Right lobe of liver (tissue), 4 donors: ENCODE results near the gene PAQR4.

Experiments used
- POLR2A ChIP-seq: fragments of 450-650 bp; IDR thresholded peaks from one replicate; pipeline ENCODE4 v1.6.1; 2017; ENCODE audit warnings: antibody characterized with exemption, mild to moderate bottlenecking
- TF ChIP-seq, protein P1 (sequence below), 4 donors: fragments of 200-600 bp in 3 of 4; fragments of 450-650 bp in 1 of 4; IDR thresholded peaks; one replicate each; pipeline versions ENCODE4 v1.5.1 to v1.8.0; 2016 to 2022; ENCODE audit warnings: antibody characterized with exemption in 4 of 4, mild to moderate bottlenecking in 2 of 4
- donor health status: DM: no; HTN: no; CAD: no.
- donor health status: DM: no; HTN: no; CAD: no.
- donor health status: DM: no; HTN: yes; CAD: no.

DNA sequence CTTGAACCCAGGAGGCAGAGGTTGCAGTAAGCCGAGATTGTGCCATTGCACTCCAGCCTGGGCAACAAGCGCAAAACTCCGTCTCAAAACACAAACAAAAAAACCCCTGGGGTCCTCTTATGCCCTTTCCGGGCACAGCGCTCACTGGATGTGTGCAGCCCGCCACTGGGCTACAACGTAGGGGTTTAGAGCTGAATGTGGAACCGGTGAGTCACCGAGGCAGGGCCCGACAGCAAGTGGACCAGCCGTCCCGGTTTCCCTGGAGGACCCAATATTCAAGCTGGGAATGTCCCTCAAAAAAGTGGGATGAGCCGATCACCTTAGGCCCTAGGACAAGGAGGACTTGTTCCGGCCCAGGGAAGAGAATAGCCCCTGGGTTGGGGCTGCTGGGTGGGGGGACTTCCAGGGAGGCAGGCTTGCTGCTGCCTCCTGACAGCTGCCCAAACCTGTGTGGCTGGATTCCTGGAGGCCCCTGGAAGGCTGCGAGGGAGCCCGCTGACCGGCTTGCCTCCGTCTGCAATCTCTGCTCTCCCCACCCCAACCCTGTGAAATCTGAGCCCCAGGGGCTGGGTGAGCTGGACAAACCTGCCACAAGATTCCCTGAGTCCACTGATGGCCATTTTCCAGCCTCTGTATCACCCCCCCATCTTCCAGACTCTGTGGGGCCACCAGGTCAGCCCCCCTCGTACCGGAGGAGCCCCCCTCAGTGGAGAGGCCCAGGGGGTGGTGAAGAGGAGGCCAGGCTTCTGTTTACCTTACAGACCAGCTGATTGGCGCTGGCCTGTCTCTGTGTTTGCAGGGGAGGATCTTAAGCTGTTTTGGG lies 40.6 kb downstream of the PAQR4 start:
- TF ChIP-seq, protein P1, sequence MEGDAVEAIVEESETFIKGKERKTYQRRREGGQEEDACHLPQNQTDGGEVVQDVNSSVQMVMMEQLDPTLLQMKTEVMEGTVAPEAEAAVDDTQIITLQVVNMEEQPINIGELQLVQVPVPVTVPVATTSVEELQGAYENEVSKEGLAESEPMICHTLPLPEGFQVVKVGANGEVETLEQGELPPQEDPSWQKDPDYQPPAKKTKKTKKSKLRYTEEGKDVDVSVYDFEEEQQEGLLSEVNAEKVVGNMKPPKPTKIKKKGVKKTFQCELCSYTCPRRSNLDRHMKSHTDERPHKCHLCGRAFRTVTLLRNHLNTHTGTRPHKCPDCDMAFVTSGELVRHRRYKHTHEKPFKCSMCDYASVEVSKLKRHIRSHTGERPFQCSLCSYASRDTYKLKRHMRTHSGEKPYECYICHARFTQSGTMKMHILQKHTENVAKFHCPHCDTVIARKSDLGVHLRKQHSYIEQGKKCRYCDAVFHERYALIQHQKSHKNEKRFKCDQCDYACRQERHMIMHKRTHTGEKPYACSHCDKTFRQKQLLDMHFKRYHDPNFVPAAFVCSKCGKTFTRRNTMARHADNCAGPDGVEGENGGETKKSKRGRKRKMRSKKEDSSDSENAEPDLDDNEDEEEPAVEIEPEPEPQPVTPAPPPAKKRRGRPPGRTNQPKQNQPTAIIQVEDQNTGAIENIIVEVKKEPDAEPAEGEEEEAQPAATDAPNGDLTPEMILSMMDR (IDR thresholded peaks at IDR 0.05), result no peak
- no peak for TF ChIP-seq POLR2A
